Adipose tissue (tissue), 3 donors: ENCODE results near the gene CLN5. TPM values are rescaled to one million over a fixed set of nuclear protein-coding genes. Genes with fewer than 3 reads are reported as not detected.

Experiments
- H3K27ac ChIP-seq: one replicate; pipeline ENCODE4 v1.5.1; 2013; ENCODE audit warnings: low read depth, low read length
- WGBS, 3 donors: extraction: QIAGEN DNeasy Blood & Tissue Kit; methylation state at CpG; one replicate each; pipeline ENCODE4 v1.1.7; 2013; 5-methylcytosine and 5-hydroxymethylcytosine counted together
- polyA plus RNA-seq, 3 donors: library from polyadenylated mRNA; stranded (reverse); fragments of 200-250 nt; gene quantifications; one replicate each; pipeline ENCODE4 v1.2.3, GENCODE V29; 2013
- donor health status: healthy with polysubstance abuse.
- donor health status: Bipolar disorder and iron deficiency.
- donor health status: healthy.

The CLN5 gene
- polyA plus RNA-seq, 3 donors = 10.4 to 17.0 (median 14.6) TPM

- H3K27ac ChIP-seq = no peak overlapping the region
- WGBS, 3 donors = 41 to 46% (median 46%) methylated on average over 19 of the region's 19 CpGs
Measured at GRCh38 chr13:76971851-76972829, 19.7 kb upstream of the CLN5 start.

- 92 to 96% (median 94%) methylated on average over 6 of the region's 6 CpGs for WGBS, 3 donors
Measured at GRCh38 chr13:76973920-76974617, 17.8 kb upstream of the CLN5 start.

GRCh38 chr13:76974618-76974975 lies 17.3 kb upstream of the CLN5 start:
- 86 to 96% (median 91%) methylated on average over 3 of the region's 3 CpGs for WGBS, 3 donors

More at GRCh38 chr13:76973920-76974617, 17.8 kb upstream of the CLN5 start:
- no peak overlapping the region for H3K27ac ChIP-seq

GRCh38 chr13:76975863-76976262 lies 16.0 kb upstream of the CLN5 start:
- H3K27ac ChIP-seq = no peak overlapping the region
- 92 to 93% (median 92%) methylated on average over 6 of the region's 6 CpGs for WGBS, 3 donors

More at GRCh38 chr13:76974618-76974975, 17.3 kb upstream of the CLN5 start:
- H3K27ac ChIP-seq = no peak overlapping the region

- H3K27ac ChIP-seq = no peak overlapping the region
- 50 to 72% (median 60%) methylated on average over 8 of the region's 8 CpGs for WGBS, 3 donors
Measured at GRCh38 chr13:76976490-76976889, 15.4 kb upstream of the CLN5 start.

GRCh38 chr13:76976929-76977328 lies 15.0 kb upstream of the CLN5 start:
- H3K27ac ChIP-seq = no peak overlapping the region
- WGBS, 3 donors = 63 to 85% (median 84%) methylated on average over 5 of the region's 5 CpGs

GRCh38 chr13:76980075-76980718 lies 11.7 kb upstream of the CLN5 start:
- H3K27ac ChIP-seq = no peak overlapping the region
- WGBS, 3 donors = 4 to 5% (median 4%) methylated on average over 34 of the region's 34 CpGs

- H3K27ac ChIP-seq = no peak overlapping the region
- WGBS, 3 donors = 44 to 56% (median 51%) methylated on average over 6 of the region's 6 CpGs
Measured at GRCh38 chr13:76982061-76982460, 9.8 kb upstream of the CLN5 start.

GRCh38 chr13:76983676-76984075 lies 8.2 kb upstream of the CLN5 start:
- WGBS, 3 donors = 64 to 77% (median 75%) methylated on average over 5 of the region's 5 CpGs

GRCh38 chr13:76991432-76991795 lies 467 bp upstream of the CLN5 start:
- peak overlapping the region; percentile 48 for H3K27ac ChIP-seq
- WGBS, 3 donors = 31 to 36% (median 32%) methylated on average over 15 of the region's 15 CpGs

More at GRCh38 chr13:76983676-76984075, 8.2 kb upstream of the CLN5 start:
- no peak overlapping the region for H3K27ac ChIP-seq

- 1 to 2% (median 1%) methylated on average over 20 of the region's 20 CpGs for WGBS, 3 donors
- H3K27ac ChIP-seq = no peak overlapping the region
Measured at GRCh38 chr13:76992548-76993001, 694 bp downstream of the CLN5 start.

- WGBS, 3 donors = 35 to 41% (median 41%) methylated on average over 3 of the region's 3 CpGs
- H3K27ac ChIP-seq = no peak overlapping the region
Measured at GRCh38 chr13:76993021-76993420, 1.1 kb downstream of the CLN5 start.

- no peak overlapping the region for H3K27ac ChIP-seq
- 76 to 87% (median 86%) methylated on average over 5 of the region's 5 CpGs for WGBS, 3 donors
Measured at GRCh38 chr13:76993473-76993872, 1.6 kb downstream of the CLN5 start.

- no peak overlapping the region for H3K27ac ChIP-seq
- WGBS, 3 donors = 94 to 95% (median 94%) methylated on average over 3 of the region's 3 CpGs
Measured at GRCh38 chr13:76994281-76994680, 2.4 kb downstream of the CLN5 start.

- no peak overlapping the region for H3K27ac ChIP-seq
Measured at GRCh38 chr13:77000475-77000874, 8.6 kb downstream of the CLN5 start.

GRCh38 chr13:77001540-77001939 lies 9.7 kb downstream of the CLN5 start:
- WGBS, 3 donors = 46 to 77% (median 75%) methylated on average over 4 of the region's 4 CpGs
- no peak overlapping the region for H3K27ac ChIP-seq

More at GRCh38 chr13:77000475-77000874, 8.6 kb downstream of the CLN5 start:
- WGBS, 3 donors = 49 to 62% (median 55%) methylated on average over 1 of the region's 1 CpG

- H3K27ac ChIP-seq = no peak overlapping the region
- 40 to 71% (median 58%) methylated on average over 4 of the region's 4 CpGs for WGBS, 3 donors
Measured at GRCh38 chr13:77001963-77002587, 10.2 kb downstream of the CLN5 start.

GRCh38 chr13:77002590-77003190 lies 10.8 kb downstream of the CLN5 start:
- H3K27ac ChIP-seq = no peak overlapping the region
- WGBS, 3 donors = 49 to 69% (median 61%) methylated on average over 7 of the region's 7 CpGs
